SU-DHL-6 (cell line): ENCODE measurements around the gene CA5B.
"Not testable (repeated sequence)": the region's sequence is repeated elsewhere in the genome, so short reads cannot be mapped to it uniquely, and the experiment has no call there.

Experiments used
- H2AFZ ChIP-seq: fragments of 200-600 bp; sonication (generic); 2 replicates; pipeline ENCODE4 v1.6.1; 2014; ENCODE audit warnings: low read depth, mild to moderate bottlenecking, moderate library complexity, mixed read lengths, antibody characterized with exemption, low read length; ENCODE audit not compliant: severe bottlenecking
- H3F3A ChIP-seq: fragments of 200-600 bp; shearing (Covaris generic); 2 replicates; pipeline ENCODE4 v1.6.0; 2016; ENCODE audit warnings: antibody characterized with exemption, mild to moderate bottlenecking; ENCODE audit not compliant: insufficient read depth
- H3K27ac ChIP-seq: fragments of 200-600 bp; sonication (generic); 2 replicates; pipeline ENCODE4 v1.5.1; 2016; ENCODE audit warnings: low read depth, mild to moderate bottlenecking, low read length, moderate library complexity, mixed read lengths
- H3K27me3 ChIP-seq: fragments of 200-600 bp; sonication (generic), shearing (Covaris generic); 2 replicates; pipeline ENCODE4 v1.6.0; 2014; ENCODE audit warnings: mild to moderate bottlenecking, low read length
- H3K36me3 ChIP-seq: fragments of 200-600 bp; sonication (generic); 2 replicates; pipeline ENCODE4 v1.6.1; 2014; ENCODE audit warnings: mild to moderate bottlenecking, low read length, mixed read lengths
- H3K4me2 ChIP-seq: fragments of 300-600, 200-600 bp; shearing (Covaris generic), sonication (generic); 2 replicates; pipeline ENCODE4 v1.6.0; 2014; ENCODE audit warnings: low read length, low read depth, mild to moderate bottlenecking; ENCODE audit not compliant: poor library complexity, severe bottlenecking
- H3K4me3 ChIP-seq: fragments of 200-600 bp; sonication (generic); 2 replicates; pipeline ENCODE4 v1.5.1; 2014; ENCODE audit warnings: antibody characterized with exemption, low read length, mild to moderate bottlenecking, mixed read lengths; ENCODE audit not compliant: insufficient read depth, poor library complexity, severe bottlenecking
- H3K79me2 ChIP-seq: fragments of 200-600 bp; sonication (generic); 2 replicates; pipeline ENCODE4 v1.6.1; 2014; ENCODE audit warnings: mild to moderate bottlenecking, low read length, moderate library complexity; ENCODE audit not compliant: insufficient read depth
- H3K9ac ChIP-seq: fragments of 200-600 bp; sonication (generic); 2 replicates; pipeline ENCODE4 v1.7.0; 2014; ENCODE audit warnings: mild to moderate bottlenecking, low read length
- H3K9me2 ChIP-seq: fragments of 200-600 bp; sonication (generic); replicated peaks from 2 replicates; pipeline ENCODE4 v1.6.1; 2014; ENCODE audit warnings: low read length; ENCODE audit not compliant: insufficient read depth
- H3K9me3 ChIP-seq: fragments of 200-600 bp; sonication (generic); 2 replicates; pipeline ENCODE4 v1.6.1; 2014; ENCODE audit warnings: low read length, mixed read lengths; ENCODE audit not compliant: insufficient read depth
- H4K20me1 ChIP-seq: fragments of 200-600 bp; sonication (generic); 2 replicates; pipeline ENCODE4 v1.6.1; 2014; ENCODE audit warnings: low read depth, mild to moderate bottlenecking, antibody characterized with exemption, low read length, moderate library complexity, mixed read lengths
- CTCF ChIP-seq: fragments of 200-600 bp; sonication (generic); IDR thresholded peaks from one replicate; pipeline ENCODE4 v1.5.1; 2017; ENCODE audit warnings: antibody characterized with exemption, mild to moderate bottlenecking, low read length, moderate library complexity; ENCODE audit not compliant: insufficient read depth, poor library complexity, severe bottlenecking
- EZH2phosphoT487 ChIP-seq: fragments of 200-600 bp; sonication (generic), shearing (Covaris generic); conservative IDR thresholded peaks from 2 replicates; pipeline ENCODE4 v1.6.1; 2018; ENCODE audit warnings: mild to moderate bottlenecking, antibody characterized with exemption, low read length, moderate library complexity, mixed read lengths

The CA5B gene

GRCh38 chrX:15739886-15740285, 1.8 kb downstream of the CA5B start:
- Histone ChIP-seq H3K4me2 (no peak overlapping the region), H3K27ac (no peak overlapping the region), H3K9ac (no peak overlapping the region), H3K9me3 (no peaks in the 10 kb centered on the region), H4K20me1 (no peaks in the 10 kb centered on the region), H3K27me3 (no peaks in the 10 kb centered on the region), H3K9me2 (no peaks in the 10 kb centered on the region), H3K79me2 (no peaks in the 10 kb centered on the region), H3K36me3 (no peaks in the 10 kb centered on the region), H3K4me3 (no peak overlapping the region), H2AFZ (no peak overlapping the region), H3F3A (peaks cover 9% of the 10 kb centered on the region; the same call in 1 of the 2 replicates)
- no peak for TF ChIP-seq CTCF
- TF ChIP-seq EZH2phosphoT487 = no peak

- H3K4me3 ChIP-seq = no peak overlapping the region
These were observed 6.3 kb downstream of the CA5B start for GRCh38 chrX:15744181-15744867.

GRCh38 chrX:15745179-15745578, 7.1 kb downstream of the CA5B start:
- H4K20me1 ChIP-seq = no peaks in the 10 kb centered on the region
- H3K36me3 ChIP-seq = no peaks in the 10 kb centered on the region
- H3K9ac ChIP-seq = no peak overlapping the region
- no peak for TF ChIP-seq CTCF
- no peaks in the 10 kb centered on the region for H3K9me3 ChIP-seq
- H3K9me2 ChIP-seq = no peaks in the 10 kb centered on the region
- no peak overlapping the region for H3K4me3 ChIP-seq
- no peaks in the 10 kb centered on the region for H3K27me3 ChIP-seq
- H3K27ac ChIP-seq = no peak overlapping the region
- no peaks in the 10 kb centered on the region for H3F3A ChIP-seq
- no peak overlapping the region for H2AFZ ChIP-seq
- no peaks in the 10 kb centered on the region for H3K79me2 ChIP-seq
- no peak overlapping the region for H3K4me2 ChIP-seq

More at GRCh38 chrX:15744181-15744867, 6.3 kb downstream of the CA5B start:
- no peaks in the 10 kb centered on the region for H3K9me3 ChIP-seq
- H3K36me3 ChIP-seq = no peaks in the 10 kb centered on the region
- no peaks in the 10 kb centered on the region for H4K20me1 ChIP-seq
- no peaks in the 10 kb centered on the region for H3F3A ChIP-seq
- no peak overlapping the region for H2AFZ ChIP-seq
- H3K4me2 ChIP-seq = no peak overlapping the region
- H3K9me2 ChIP-seq = no peaks in the 10 kb centered on the region
- no peaks in the 10 kb centered on the region for H3K79me2 ChIP-seq
- no peak for TF ChIP-seq CTCF
- TF ChIP-seq EZH2phosphoT487 = no peak
- H3K9ac ChIP-seq = no peak overlapping the region
- H3K27me3 ChIP-seq = no peaks in the 10 kb centered on the region
- H3K27ac ChIP-seq = no peak overlapping the region

- H3K4me2 ChIP-seq, H3K79me2 ChIP-seq, H2AFZ ChIP-seq, H3K9me2 ChIP-seq, H3K27ac ChIP-seq, H3K9ac ChIP-seq, H3K4me3 ChIP-seq, H3K9me3 ChIP-seq, H3K36me3 ChIP-seq, H3F3A ChIP-seq, H3K27me3 ChIP-seq, H4K20me1 ChIP-seq: not testable (repeated sequence)
These were observed 8.6 kb downstream of the CA5B start for GRCh38 chrX:15746651-15747050.
